Natural killer cell (primary cell): ENCODE measurements around the gene RGS3. TPM values are rescaled to one million over a fixed set of nuclear protein-coding genes. Genes with fewer than 3 reads are reported as not detected.

Experiments used
- ATAC-seq, 3 donors: fragments of 150-1000 bp in 2 of 3; fragments of 200-7000 bp in 1 of 3; cut with Tn5 transposase; 1 replicate in 1 of 3; 2 replicates in 2 of 3; pipeline ENCODE4 v1.10.0; 2021; ENCODE audit warnings: mild to moderate bottlenecking in 2 of 3, moderate library complexity in 2 of 3
- DNase-seq, 2 donors: peaks; one replicate each; pipeline versions ENCODE4 v3.0.0 to v3.0.0-alpha.2; 2013 to 2021; ENCODE audit warnings: mixed read lengths in 1 of 2
- H3K27ac ChIP-seq: one replicate; pipeline ENCODE4 v1.5.1; 2013; ENCODE audit warnings: mild to moderate bottlenecking, low read length
- H3K27me3 ChIP-seq: one replicate; pipeline ENCODE4 v1.6.1; 2013; ENCODE audit warnings: low read length; ENCODE audit not compliant: control insufficient read depth, insufficient read depth
- H3K36me3 ChIP-seq: one replicate; pipeline ENCODE4 v1.6.1; 2013; ENCODE audit warnings: low read length; ENCODE audit not compliant: control insufficient read depth, insufficient read depth
- H3K4me1 ChIP-seq: one replicate; pipeline ENCODE4 v1.6.1; 2013; ENCODE audit warnings: low read length; ENCODE audit not compliant: control insufficient read depth, insufficient read depth
- H3K4me3 ChIP-seq: one replicate; pipeline ENCODE4 v1.5.1; 2013; ENCODE audit warnings: low read length
- H3K9me3 ChIP-seq: one replicate; pipeline ENCODE4 v1.6.1; 2013; ENCODE audit warnings: low read length; ENCODE audit not compliant: control insufficient read depth, insufficient read depth
- H3K27ac Mint-ChIP-seq, 2 donors: one replicate each; pipeline ENCODE4 v1.8.0; 2022; ENCODE audit warnings: mild to moderate bottlenecking in 2 of 2, mixed read lengths in 2 of 2, moderate library complexity in 1 of 2
- H3K27me3 Mint-ChIP-seq, 2 donors: one replicate each; pipeline ENCODE4 v1.8.0; 2022; ENCODE audit warnings: low read depth in 2 of 2, mixed read lengths in 2 of 2
- H3K36me3 Mint-ChIP-seq: one replicate; pipeline ENCODE4 v1.8.0; 2022; ENCODE audit warnings: mixed read lengths
- H3K4me1 Mint-ChIP-seq, 2 donors: one replicate each; pipeline ENCODE4 v1.8.0; 2022; ENCODE audit warnings: mixed read lengths in 2 of 2
- H3K4me3 Mint-ChIP-seq: one replicate; pipeline ENCODE4 v1.8.0; 2022; ENCODE audit warnings: mild to moderate bottlenecking, moderate library complexity, mixed read lengths
- H3K9me3 Mint-ChIP-seq, 2 donors: one replicate each; pipeline ENCODE4 v1.8.0; 2022; ENCODE audit warnings: mixed read lengths in 2 of 2
- CTCF ChIP-seq: fragments of 200-600 bp; IDR thresholded peaks from one replicate; pipeline ENCODE4 v1.8.0; 2022; ENCODE audit warnings: antibody characterized with exemption
- WGBS: methylation state at CpG from one replicate; pipeline ENCODE4 v1.1.7; 2013; ENCODE audit warnings: missing lambda C conversion rate; ENCODE audit not compliant: insufficient coverage; 5-methylcytosine and 5-hydroxymethylcytosine counted together
- intact Hi-C: fragments of 100-400 bp; cut with micrococcal nuclease; formaldehyde crosslinking; loops from one replicate; pipeline ENCODE4 v1.14.2; 2022
- total RNA-seq, 4 donors: library from RNA; stranded (reverse); fragments of 120-200 nt in 1 of 4; gene quantifications; one replicate each; pipeline versions ENCODE4 v1.2.3 to v1.2.4, GENCODE V29; 2013 to 2022

RGS3 gene
- total RNA-seq, 3 donors from 2014 or later (not counting 1 experiment from before 2014, with no cell fraction given), result 148 to 269 (median 190) TPM

GRCh38 chr9:113479174-113479621 is 15.7 kb downstream of the RGS3 start:
- no peaks in the 10 kb centered on the region for H3K9me3 ChIP-seq
- H3K27ac ChIP-seq, result no peak overlapping the region
- 54% methylated on average over 7 of the region's 7 CpGs for WGBS
- no peak overlapping the region for H3K4me3 ChIP-seq
- TF ChIP-seq CTCF, result no peak
- DNase-seq (peak; percentile 35 to 49), ATAC-seq (peak; percentile 8 to 80 (median 58))
- Mint-ChIP-seq H3K27me3 (no peaks in the 10 kb centered on the region), H3K36me3 (no peaks in the 10 kb centered on the region), H3K9me3 (no peaks in the 10 kb centered on the region), H3K4me3 (peak overlapping the region; percentile 47), H3K4me1 (peaks cover 26 to 27% of the 10 kb centered on the region in 2 donors), H3K27ac (no peak overlapping the region)
- H3K36me3 ChIP-seq, result no peaks in the 10 kb centered on the region
- peaks cover 19% of the 10 kb centered on the region for H3K4me1 ChIP-seq
- intact Hi-C loops, result no loop called here
- no peaks in the 10 kb centered on the region for H3K27me3 ChIP-seq

GRCh38 chr9:113480612-113481011 is 17.1 kb downstream of the RGS3 start:
- no peak overlapping the region for H3K4me3 Mint-ChIP-seq
- H3K9me3 ChIP-seq, result no peaks in the 10 kb centered on the region
- intact Hi-C loops, result no loop called here
- 96% methylated on average over 4 of the region's 4 CpGs for WGBS
- H3K36me3 ChIP-seq, result no peaks in the 10 kb centered on the region
- DNase-seq, result no peak
- H3K27ac ChIP-seq, result no peak overlapping the region
- no peaks in the 10 kb centered on the region for H3K27me3 ChIP-seq
- no peaks in the 10 kb centered on the region for H3K9me3 Mint-ChIP-seq
- H3K4me1 ChIP-seq, result peaks cover 19% of the 10 kb centered on the region
- no peaks in the 10 kb centered on the region for H3K27me3 Mint-ChIP-seq
- ATAC-seq, result no peak
- H3K27ac Mint-ChIP-seq, result no peak overlapping the region
- H3K4me1 Mint-ChIP-seq, result peaks cover 26 to 27% of the 10 kb centered on the region in 2 donors
- H3K36me3 Mint-ChIP-seq, result no peaks in the 10 kb centered on the region
- H3K4me3 ChIP-seq, result no peak overlapping the region
- TF ChIP-seq CTCF, result no peak

GRCh38 chr9:113481176-113481787 is 17.8 kb downstream of the RGS3 start:
- H3K9me3 Mint-ChIP-seq, result no peaks in the 10 kb centered on the region
- H3K36me3 Mint-ChIP-seq, result no peaks in the 10 kb centered on the region
- ATAC-seq, result no peak
- H3K4me1 Mint-ChIP-seq, result peaks cover 26 to 27% of the 10 kb centered on the region in 2 donors
- no peaks in the 10 kb centered on the region for H3K9me3 ChIP-seq
- DNase-seq, result no peak
- H3K4me3 Mint-ChIP-seq, result no peak overlapping the region
- H3K27me3 ChIP-seq, result no peaks in the 10 kb centered on the region
- intact Hi-C loops, result no loop called here
- H3K4me1 ChIP-seq, result peaks cover 19% of the 10 kb centered on the region
- H3K36me3 ChIP-seq, result no peaks in the 10 kb centered on the region
- no peak overlapping the region for H3K4me3 ChIP-seq
- H3K27ac ChIP-seq, result no peak overlapping the region
- WGBS, result 90% methylated on average over 7 of the region's 7 CpGs
- TF ChIP-seq CTCF, result no peak
- H3K27me3 Mint-ChIP-seq, result no peaks in the 10 kb centered on the region
- H3K27ac Mint-ChIP-seq, result no peak overlapping the region

GRCh38 chr9:113482341-113482740 is 18.8 kb downstream of the RGS3 start:
- Mint-ChIP-seq H3K36me3 (no peaks in the 10 kb centered on the region), H3K4me3 (no peak overlapping the region), H3K27ac (no peak overlapping the region), H3K9me3 (no peaks in the 10 kb centered on the region), H3K4me1 (peaks cover 22 to 28% of the 10 kb centered on the region in 2 donors), H3K27me3 (no peaks in the 10 kb centered on the region)
- Histone ChIP-seq H3K9me3 (no peaks in the 10 kb centered on the region), H3K27me3 (no peaks in the 10 kb centered on the region), H3K36me3 (no peaks in the 10 kb centered on the region), H3K27ac (no peak overlapping the region), H3K4me1 (peaks cover 19% of the 10 kb centered on the region), H3K4me3 (no peak overlapping the region)
- ATAC-seq (no peak), DNase-seq (no peak)
- no peak for TF ChIP-seq CTCF
- intact Hi-C loops, result no loop called here
- WGBS, result 95% methylated on average over 10 of the region's 10 CpGs
